SK-N-SH treated with all-trans-retinoic acid at 6 μM for 48 hours (cell line): Measurements from ENCODE around the gene SRRM2.

ENCODE experiments used
- ARNTL ChIP-seq: fragments of 450-650 bp; formaldehyde crosslinking; IDR thresholded peaks from 2 replicates; pipeline ENCODE4 v1.5.0; 2020; ENCODE audit warnings: low read depth, mild to moderate bottlenecking, moderate library complexity, borderline replicate concordance
- ESRRG ChIP-seq: fragments of 250-450 bp; sonication (Bioruptor Pico); IDR thresholded peaks from 2 replicates; pipeline ENCODE4 v1.6.1; 2021; ENCODE audit warnings: mild to moderate bottlenecking
- OSR1 ChIP-seq: fragments of 250-450 bp; sonication (Bioruptor Pico); IDR thresholded peaks from 2 replicates; pipeline ENCODE4 v1.8.0; 2022; ENCODE audit warnings: moderate library complexity, mild to moderate bottlenecking, inconsistent platforms
- POU6F1 ChIP-seq: fragments of 250-450 bp; sonication (Bioruptor Pico); IDR thresholded peaks from 2 replicates; pipeline ENCODE4 v1.8.0; 2021; ENCODE audit warnings: low read depth, mild to moderate bottlenecking, moderate library complexity, borderline replicate concordance
- PPARA ChIP-seq: fragments of 250-450 bp; sonication (Bioruptor Pico); IDR thresholded peaks from 2 replicates; pipeline ENCODE4 v1.5.0; 2020; ENCODE audit warnings: mild to moderate bottlenecking, borderline replicate concordance
- RARB ChIP-seq: fragments of 250-450 bp; sonication (Bioruptor Pico); IDR thresholded peaks from 2 replicates; pipeline ENCODE4 v1.8.0; 2021; ENCODE audit warnings: mild to moderate bottlenecking, moderate library complexity
- TCF4 ChIP-seq: fragments of 250-450 bp; sonication (Bioruptor Pico); IDR thresholded peaks from 2 replicates; pipeline ENCODE4 v1.8.0; 2021; ENCODE audit warnings: mild to moderate bottlenecking, moderate library complexity, borderline replicate concordance
- TOX ChIP-seq: fragments of 250-450 bp; sonication (Bioruptor Pico); IDR thresholded peaks from 2 replicates; pipeline ENCODE4 v1.8.0; 2021; ENCODE audit warnings: mild to moderate bottlenecking, moderate library complexity, borderline replicate concordance
- ZFP3 ChIP-seq: fragments of 250-450 bp; sonication (Bioruptor Pico); IDR thresholded peaks from 2 replicates; pipeline ENCODE4 v1.5.0; 2020; ENCODE audit warnings: mild to moderate bottlenecking, moderate library complexity
- ZNF565 ChIP-seq: fragments of 450-650 bp; formaldehyde crosslinking; conservative IDR thresholded peaks from 2 replicates; pipeline ENCODE4 v1.5.0; 2020; ENCODE audit warnings: low read depth, mild to moderate bottlenecking, moderate library complexity
- ZNF70 ChIP-seq: fragments of 450-650 bp; formaldehyde crosslinking; IDR thresholded peaks from 2 replicates; pipeline ENCODE4 v1.5.0; 2020; ENCODE audit warnings: mild to moderate bottlenecking, moderate library complexity
- TF ChIP-seq, protein P1 (sequence below): fragments of 250-450 bp; sonication (Bioruptor Pico); IDR thresholded peaks from 2 replicates; pipeline ENCODE4 v1.5.1; 2021; ENCODE audit warnings: mild to moderate bottlenecking, moderate library complexity
- TF ChIP-seq, protein P2 (sequence below): fragments of 250-450 bp; sonication (Bioruptor Pico); IDR thresholded peaks from 2 replicates; pipeline ENCODE4 v1.8.0; 2020; ENCODE audit warnings: mild to moderate bottlenecking, moderate library complexity, borderline replicate concordance

DNA sequence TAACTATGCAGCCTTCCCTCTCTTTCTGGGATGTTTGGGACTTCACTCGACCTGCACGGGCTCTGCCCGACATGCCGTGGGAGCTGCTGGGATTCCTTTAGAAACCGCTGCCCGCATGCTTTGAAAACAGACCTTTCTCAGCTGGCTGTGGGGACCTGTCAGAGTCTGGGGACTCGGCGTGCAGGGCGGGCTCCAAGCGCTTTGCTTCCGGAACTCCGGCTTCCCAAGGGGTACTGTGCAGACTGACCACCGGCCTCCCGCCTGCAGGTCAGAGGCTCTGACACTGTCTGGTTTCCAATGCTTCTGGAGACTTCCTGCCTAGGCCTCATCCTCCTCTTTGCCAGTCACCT is 44.2 kb upstream of the SRRM2 start:
- TF ChIP-seq ZFP3 (CRISPR knock-in tag): no peak
- TF ChIP-seq ESRRG (CRISPR knock-in tag): no peak
- no peak for TF ChIP-seq TCF4 (CRISPR knock-in tag)
- TF ChIP-seq, protein P1, sequence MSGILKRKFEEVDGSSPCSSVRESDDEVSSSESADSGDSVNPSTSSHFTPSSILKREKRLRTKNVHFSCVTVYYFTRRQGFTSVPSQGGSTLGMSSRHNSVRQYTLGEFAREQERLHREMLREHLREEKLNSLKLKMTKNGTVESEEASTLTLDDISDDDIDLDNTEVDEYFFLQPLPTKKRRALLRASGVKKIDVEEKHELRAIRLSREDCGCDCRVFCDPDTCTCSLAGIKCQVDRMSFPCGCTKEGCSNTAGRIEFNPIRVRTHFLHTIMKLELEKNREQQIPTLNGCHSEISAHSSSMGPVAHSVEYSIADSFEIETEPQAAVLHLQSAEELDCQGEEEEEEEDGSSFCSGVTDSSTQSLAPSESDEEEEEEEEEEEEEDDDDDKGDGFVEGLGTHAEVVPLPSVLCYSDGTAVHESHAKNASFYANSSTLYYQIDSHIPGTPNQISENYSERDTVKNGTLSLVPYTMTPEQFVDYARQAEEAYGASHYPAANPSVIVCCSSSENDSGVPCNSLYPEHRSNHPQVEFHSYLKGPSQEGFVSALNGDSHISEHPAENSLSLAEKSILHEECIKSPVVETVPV (CRISPR knock-in tag): no peak
- TF ChIP-seq TOX (CRISPR knock-in tag): no peak
- no peak for TF ChIP-seq RARB
- no peak for TF ChIP-seq PPARA (CRISPR knock-in tag)
- no peak for TF ChIP-seq ZNF70 (CRISPR knock-in tag)
- TF ChIP-seq ARNTL: no peak
- TF ChIP-seq OSR1 (CRISPR knock-in tag): no peak
- no peak for TF ChIP-seq ZNF565 (CRISPR knock-in tag)
- TF ChIP-seq POU6F1 (CRISPR knock-in tag): no peak
- TF ChIP-seq, protein P2, sequence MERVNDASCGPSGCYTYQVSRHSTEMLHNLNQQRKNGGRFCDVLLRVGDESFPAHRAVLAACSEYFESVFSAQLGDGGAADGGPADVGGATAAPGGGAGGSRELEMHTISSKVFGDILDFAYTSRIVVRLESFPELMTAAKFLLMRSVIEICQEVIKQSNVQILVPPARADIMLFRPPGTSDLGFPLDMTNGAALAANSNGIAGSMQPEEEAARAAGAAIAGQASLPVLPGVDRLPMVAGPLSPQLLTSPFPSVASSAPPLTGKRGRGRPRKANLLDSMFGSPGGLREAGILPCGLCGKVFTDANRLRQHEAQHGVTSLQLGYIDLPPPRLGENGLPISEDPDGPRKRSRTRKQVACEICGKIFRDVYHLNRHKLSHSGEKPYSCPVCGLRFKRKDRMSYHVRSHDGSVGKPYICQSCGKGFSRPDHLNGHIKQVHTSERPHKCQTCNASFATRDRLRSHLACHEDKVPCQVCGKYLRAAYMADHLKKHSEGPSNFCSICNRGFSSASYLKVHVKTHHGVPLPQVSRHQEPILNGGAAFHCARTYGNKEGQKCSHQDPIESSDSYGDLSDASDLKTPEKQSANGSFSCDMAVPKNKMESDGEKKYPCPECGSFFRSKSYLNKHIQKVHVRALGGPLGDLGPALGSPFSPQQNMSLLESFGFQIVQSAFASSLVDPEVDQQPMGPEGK (CRISPR knock-in tag): no peak
